ENCODE results near the gene SYT15.
"Not testable (repeated sequence)": the region's sequence is repeated elsewhere in the genome, so short reads cannot be mapped to it uniquely, and the experiment has no call there.

DNA sequence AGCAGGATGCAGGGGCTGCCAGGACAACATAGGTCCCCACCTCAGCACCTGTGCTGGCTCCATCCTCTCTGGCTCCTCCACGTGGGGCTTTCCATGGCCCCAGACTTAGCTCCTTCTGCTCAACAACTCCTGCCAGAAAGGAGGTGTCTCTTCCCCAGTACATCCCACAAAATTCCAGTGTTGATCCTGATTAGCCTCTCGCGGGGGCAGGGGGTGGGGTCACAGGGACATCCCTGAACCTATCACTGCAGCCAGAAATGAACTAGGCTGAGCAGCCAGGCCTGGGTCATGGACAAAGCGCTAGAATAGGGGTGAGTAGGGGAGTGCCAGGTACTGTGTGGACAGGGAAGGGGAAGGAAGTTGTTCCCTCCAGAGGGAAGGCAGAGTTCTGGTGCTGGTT, 5.0 kb upstream of the SYT15 start:
- not testable (repeated sequence) for TF ChIP-seq CTCF (IDR thresholded peaks at IDR 0.05; ENCODE audit: insufficient read depth, low read depth, low read length); EZH2 (IDR thresholded peaks at IDR 0.05; ENCODE audit: insufficient read depth, low read length)

All from astrocyte (in vitro differentiated cells and primary cell).